ES-I3 (cell line): Measurements from ENCODE around the gene SRRD.

Experiments
- H3K36me3 ChIP-seq: 2 replicates; pipeline ENCODE4 v1.6.1; 2013; ENCODE audit warnings: mild to moderate bottlenecking, low read length, control low read depth, moderate library complexity; ENCODE audit not compliant: insufficient read depth
- H3K4me1 ChIP-seq: 2 replicates; pipeline ENCODE4 v1.6.1; 2013; ENCODE audit warnings: mild to moderate bottlenecking, control low read depth, low read length; ENCODE audit not compliant: insufficient read depth
- H3K9ac ChIP-seq: 2 replicates; pipeline ENCODE4 v1.6.1; 2013; ENCODE audit warnings: low read depth, mild to moderate bottlenecking, low read length, moderate library complexity
- H3K9me3 ChIP-seq: 2 replicates; pipeline ENCODE4 v1.6.1; 2013; ENCODE audit warnings: mild to moderate bottlenecking, low read length, moderate library complexity; ENCODE audit not compliant: control insufficient read depth, insufficient read depth

The SRRD gene

DNA sequence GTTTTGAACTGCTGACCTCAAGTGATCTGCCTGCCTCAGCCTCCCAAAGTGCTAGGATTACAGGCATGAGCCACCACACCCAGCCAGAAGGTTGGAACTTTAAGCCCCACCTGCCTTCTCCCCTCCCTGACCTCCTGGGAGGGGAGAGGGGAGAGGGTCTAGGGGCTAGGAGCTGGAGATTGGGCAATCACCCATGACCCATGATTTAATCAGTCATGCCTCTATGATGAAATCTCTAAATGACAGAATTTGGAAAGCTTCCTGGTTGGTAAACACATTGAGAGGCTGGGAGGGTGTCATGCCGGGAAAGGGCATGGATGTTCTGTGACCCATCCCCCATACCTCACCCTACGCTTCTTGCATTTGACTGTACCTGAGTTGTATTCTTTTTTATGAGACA is 45.7 kb downstream of the SRRD start:
- Histone ChIP-seq H3K9me3 (no peaks in the 10 kb centered on the region), H3K9ac (no peak overlapping the region), H3K4me1 (no peaks in the 10 kb centered on the region), H3K36me3 (peaks cover 12% of the 10 kb centered on the region)

DNA sequence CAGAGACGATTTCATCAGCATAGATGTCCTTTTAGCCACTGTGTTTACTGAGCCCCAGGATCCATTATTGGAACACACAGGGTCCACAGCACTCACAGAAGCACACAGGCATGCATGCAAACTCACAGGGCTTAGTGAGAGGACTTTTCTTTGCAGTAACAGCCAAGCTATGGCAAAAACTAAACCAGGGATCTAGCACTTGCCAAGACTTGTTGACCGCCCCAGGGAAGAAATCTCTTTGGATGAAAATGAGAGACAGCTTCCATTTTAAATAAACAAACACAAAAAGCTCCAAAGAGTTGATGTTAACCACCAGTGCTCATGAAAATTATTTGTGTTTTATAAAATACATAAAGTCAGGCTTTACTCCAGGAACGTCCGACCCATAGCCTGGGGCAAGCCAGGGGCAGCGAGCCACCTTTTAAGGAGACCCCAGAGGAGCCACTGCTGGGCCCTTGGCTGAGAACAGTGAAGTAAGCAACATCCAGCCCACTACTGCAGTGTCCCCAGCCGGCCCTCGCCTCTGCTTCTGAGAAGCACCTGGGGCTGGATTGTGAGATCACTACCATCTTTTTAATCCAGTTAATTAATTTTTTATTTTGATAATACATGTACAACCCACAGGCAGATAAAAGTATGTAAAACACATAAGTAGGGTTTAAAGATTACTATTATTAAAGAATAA is 50.6 kb downstream of the SRRD start:
- H3K9me3 ChIP-seq: no peaks in the 10 kb centered on the region
- H3K4me1 ChIP-seq: no peaks in the 10 kb centered on the region
- no peak overlapping the region for H3K9ac ChIP-seq
- H3K36me3 ChIP-seq: no peaks in the 10 kb centered on the region

DNA sequence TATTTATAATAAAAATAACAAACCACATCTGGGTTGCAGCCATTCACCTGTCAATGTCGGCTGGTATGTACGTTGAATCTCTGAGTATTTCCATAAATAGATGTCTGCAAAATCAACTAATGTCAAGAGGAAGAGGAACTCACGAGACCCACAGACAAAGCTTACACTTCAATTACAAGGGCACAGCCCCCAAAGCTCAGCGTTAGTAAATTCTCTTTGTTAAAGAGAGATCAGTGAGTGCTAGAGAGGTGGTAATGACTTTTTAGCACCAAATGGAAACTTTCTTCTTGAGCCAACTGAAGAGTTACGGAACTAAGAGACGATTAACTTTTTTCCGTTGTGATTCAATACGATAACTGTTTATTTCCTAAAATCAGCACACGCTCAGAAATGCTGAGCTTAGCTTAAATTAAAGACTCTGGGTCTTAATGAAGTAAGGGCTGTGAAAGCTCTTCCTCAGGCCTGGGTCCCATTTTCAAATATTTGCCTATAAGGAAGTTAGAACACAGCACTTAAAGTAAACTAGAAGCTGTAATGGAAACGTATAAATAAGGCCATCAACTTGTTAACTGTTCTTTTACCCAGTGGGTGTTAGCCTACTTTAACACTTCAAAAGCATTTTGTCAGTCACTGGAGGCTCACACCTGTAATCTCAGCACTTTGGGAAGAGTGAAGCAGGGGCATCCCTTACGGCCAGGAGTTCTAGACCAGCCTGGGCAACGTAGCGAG is 51.4 kb downstream of the SRRD start:
- Histone ChIP-seq H3K9ac (no peak overlapping the region), H3K36me3 (0 out of 2 replicates have a peak, but pooled peaks cover 3% of the 10 kb centered on the region)

DNA sequence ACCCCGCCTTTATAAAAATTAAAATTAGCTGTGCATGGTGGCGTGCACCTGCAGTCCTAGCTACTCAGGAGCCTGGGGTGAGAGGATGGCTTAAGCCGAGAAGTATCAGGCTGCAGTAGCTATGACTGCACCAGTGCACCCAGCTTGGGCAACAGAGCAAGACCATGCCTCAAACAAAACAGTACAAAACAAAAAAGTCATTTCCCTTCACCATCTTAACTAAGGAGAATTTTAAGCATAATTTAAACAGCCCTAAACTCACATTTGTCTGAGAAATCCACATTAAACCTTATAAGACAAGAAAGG is 51.9 kb downstream of the SRRD start:
- Histone ChIP-seq H3K4me1 (no peaks in the 10 kb centered on the region), H3K36me3 (0 out of 2 replicates have a peak, but pooled peaks cover 6% of the 10 kb centered on the region), H3K9me3 (no peaks in the 10 kb centered on the region), H3K9ac (no peak overlapping the region)

More for the DNA sequence above, 51.4 kb downstream of the SRRD start:
- H3K9me3 ChIP-seq: no peaks in the 10 kb centered on the region
- no peaks in the 10 kb centered on the region for H3K4me1 ChIP-seq

DNA sequence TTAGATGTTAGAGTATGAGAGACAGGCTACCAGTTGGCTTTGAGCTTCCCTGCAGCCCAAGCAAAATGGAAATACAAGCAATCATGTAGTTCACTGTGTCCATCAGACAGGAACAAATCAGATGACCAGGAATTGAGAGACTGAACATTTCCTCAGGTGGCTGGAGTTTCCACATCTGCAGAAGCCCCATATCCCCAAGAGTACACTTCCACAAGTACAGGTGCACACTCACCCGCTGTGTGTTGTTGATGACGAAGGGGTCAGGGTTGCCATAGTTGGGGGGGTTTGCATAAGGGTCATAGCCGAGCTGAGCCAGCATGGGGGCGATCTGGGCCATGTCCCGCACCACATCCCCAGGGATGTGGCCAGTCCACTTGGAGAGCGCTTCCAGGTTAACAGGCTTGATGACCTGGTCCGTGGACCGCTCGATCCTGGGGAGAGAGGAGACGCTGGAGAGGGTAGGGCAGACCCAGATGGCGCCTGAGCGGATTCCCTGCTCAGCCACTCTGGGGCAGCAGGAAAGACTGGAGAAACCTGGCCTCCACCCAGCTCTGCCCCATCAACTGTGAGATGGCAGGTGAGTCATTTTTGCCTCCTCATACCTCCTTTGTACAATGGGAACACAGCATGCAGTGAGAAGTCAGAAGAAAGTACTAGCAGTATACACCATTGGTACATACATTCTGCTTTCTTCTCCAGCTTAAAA is 52.5 kb downstream of the SRRD start:
- Histone ChIP-seq H3K36me3 (0 out of 2 replicates have a peak, but pooled peaks cover 6% of the 10 kb centered on the region), H3K4me1 (no peaks in the 10 kb centered on the region)

DNA sequence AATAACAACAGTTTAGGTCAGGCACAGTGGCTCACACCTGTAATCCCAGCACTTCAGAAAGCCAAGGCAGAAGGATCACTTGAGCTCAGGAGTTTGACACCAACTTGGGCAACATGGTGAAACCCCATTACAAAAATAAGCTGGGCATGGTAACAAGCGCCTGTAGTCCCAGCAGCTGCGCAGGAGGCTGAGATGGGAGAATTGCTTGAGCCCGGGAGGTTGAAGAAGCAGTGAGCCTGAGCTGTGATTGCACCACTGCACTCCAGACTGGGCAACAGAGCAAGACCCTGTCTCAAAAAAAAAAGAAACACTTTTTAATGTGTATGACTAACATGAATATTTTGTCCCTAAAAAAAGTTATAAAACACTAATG is 53.1 kb downstream of the SRRD start:
- no peaks in the 10 kb centered on the region for H3K4me1 ChIP-seq
- 0 out of 2 replicates have a peak, but pooled peaks cover 6% of the 10 kb centered on the region for H3K36me3 ChIP-seq
- H3K9ac ChIP-seq: no peak overlapping the region
- no peaks in the 10 kb centered on the region for H3K9me3 ChIP-seq

More for the DNA sequence above, 52.5 kb downstream of the SRRD start:
- Histone ChIP-seq H3K9me3 (no peaks in the 10 kb centered on the region), H3K9ac (no peak overlapping the region)

DNA sequence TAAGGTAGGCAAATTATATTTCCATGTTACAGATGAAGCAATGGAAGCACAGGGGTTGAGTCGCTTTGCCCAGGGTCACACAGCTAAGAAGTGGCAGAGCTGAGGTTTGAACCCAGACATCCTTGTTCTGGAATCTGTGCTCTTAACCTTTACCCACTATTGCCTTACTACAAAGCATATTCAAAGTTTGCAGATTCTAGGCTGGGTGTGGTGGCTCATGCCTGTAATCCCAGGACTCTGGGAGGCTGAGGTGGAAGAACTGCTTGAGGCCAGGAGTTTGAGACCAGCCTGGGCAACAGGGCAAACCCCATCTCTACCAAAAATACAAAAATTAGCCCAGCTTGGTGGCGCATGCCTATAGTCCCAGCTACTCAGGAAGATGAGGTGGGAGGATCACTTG is 56.4 kb downstream of the SRRD start:
- H3K4me1 ChIP-seq: no peaks in the 10 kb centered on the region
- no peaks in the 10 kb centered on the region for H3K9me3 ChIP-seq
- H3K9ac ChIP-seq: no peak overlapping the region
- H3K36me3 ChIP-seq: 0 out of 2 replicates have a peak, but pooled peaks cover 6% of the 10 kb centered on the region

DNA sequence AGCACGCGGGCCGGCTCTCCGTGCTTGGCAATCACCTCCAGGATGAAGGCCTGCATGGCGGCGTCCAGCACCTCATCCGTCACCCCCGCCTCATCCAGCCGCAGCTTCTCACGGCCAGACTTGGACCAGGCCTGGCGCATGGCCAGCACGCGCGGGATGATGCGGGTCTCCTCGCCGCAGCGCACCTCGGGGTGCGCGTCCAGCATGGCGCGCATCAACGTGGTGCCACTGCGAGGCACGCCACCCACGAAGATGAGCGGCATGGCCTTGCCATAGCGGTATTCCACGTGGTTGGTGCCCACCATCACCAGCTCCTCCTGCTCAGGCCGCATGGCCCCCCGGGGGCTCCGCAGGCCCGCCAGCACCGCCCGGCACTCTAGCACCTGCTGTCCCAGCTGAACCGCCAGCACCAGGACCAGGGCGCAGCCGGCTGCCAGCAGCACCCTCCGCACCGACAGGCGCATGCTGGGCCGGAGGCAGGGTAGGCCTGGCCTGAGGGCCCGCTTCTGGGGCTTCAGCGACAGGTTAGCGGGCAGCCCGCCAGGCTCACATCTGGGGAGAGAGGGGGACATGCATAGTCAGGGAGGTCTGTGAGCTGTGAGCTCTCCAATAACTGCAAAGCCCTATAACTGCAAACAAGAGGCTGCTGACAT is 57.6 kb downstream of the SRRD start:
- 0 out of 2 replicates have a peak, but pooled peaks cover 6% of the 10 kb centered on the region for H3K36me3 ChIP-seq
- H3K9me3 ChIP-seq: no peaks in the 10 kb centered on the region
- H3K4me1 ChIP-seq: no peaks in the 10 kb centered on the region
- H3K9ac ChIP-seq: no peak overlapping the region

DNA sequence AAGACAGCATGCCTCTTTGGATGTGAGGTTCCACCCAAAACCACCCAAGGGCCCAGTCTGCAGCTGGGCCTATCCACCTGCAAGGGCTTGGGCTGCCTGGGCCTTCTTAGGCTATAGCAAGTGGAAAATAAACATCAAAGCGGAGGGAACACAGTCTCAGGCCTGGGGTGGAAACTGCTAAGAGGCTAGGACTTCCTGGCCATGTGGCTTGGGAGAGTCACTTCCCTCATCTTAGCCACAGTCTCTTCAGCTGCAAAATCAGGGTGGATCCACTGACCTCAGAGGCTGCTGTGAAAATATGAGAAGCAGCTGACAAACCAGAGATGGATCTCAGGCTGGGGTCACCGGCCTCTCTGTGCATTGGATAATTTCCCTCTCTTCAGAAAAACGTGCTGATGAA is 59.2 kb downstream of the SRRD start:
- 0 out of 2 replicates have a peak, but pooled peaks cover 6% of the 10 kb centered on the region for H3K36me3 ChIP-seq
- no peak overlapping the region for H3K9ac ChIP-seq
- H3K9me3 ChIP-seq: no peaks in the 10 kb centered on the region
- no peaks in the 10 kb centered on the region for H3K4me1 ChIP-seq
